ENCODE results near the gene TTLL11. TPM values are rescaled to one million over a fixed set of nuclear protein-coding genes. Genes with fewer than 3 reads are reported as not detected.

The TTLL11 gene
- total and polyA plus RNA-seq, 2 experiments from 2014 or later = 0.57 to 1.4 TPM

GRCh38 chr9:121773286-121773953 is 319.7 kb downstream of the TTLL11 start (continued):
- TF ChIP-seq CTCF (conservative IDR thresholded peaks at IDR 0.05; ENCODE audit: low read depth in 2 of 2) = no peak
- no peak for TF ChIP-seq POLR2AphosphoS5 (IDR thresholded peaks at IDR 0.05; ENCODE audit: low read depth)
- no peak for TF ChIP-seq ETS1 (IDR thresholded peaks at IDR 0.05)
- TF ChIP-seq NANOG (IDR thresholded peaks at IDR 0.05; ENCODE audit: borderline replicate concordance) = no peak

- Mint-ChIP-seq H3K4me1 (no peaks in the 10 kb centered on the region), H3K27me3 (ENCODE audit: insufficient read depth, low read depth, poor library complexity) (peaks cover under 1% of the 10 kb centered on the region), H3K9me3 (no peaks in the 10 kb centered on the region; the same call in 2 of the 3 replicates), H3K27ac (no peak overlapping the region), H3K36me3 (ENCODE audit: low read depth) (peaks cover 39% of the 10 kb centered on the region), H3K4me3 (no peak overlapping the region)
- Histone ChIP-seq H2AFZ (no peak overlapping the region), H3K27me3 (ENCODE audit: insufficient read depth) (no peaks in the 10 kb centered on the region), H3K36me3 (ENCODE audit: insufficient read depth) (peaks cover 10% of the 10 kb centered on the region), H3K4me1 (ENCODE audit: insufficient read depth) (no peaks in the 10 kb centered on the region), H3K4me3 (no peak overlapping the region), H3K4me2 (no peak overlapping the region), H3F3A (replicated peaks; ENCODE audit: low read depth) (no peaks in the 10 kb centered on the region), H3K9me2 (ENCODE audit: insufficient read depth) (no peaks in the 10 kb centered on the region), H3K79me2 (replicated peaks; ENCODE audit: insufficient read depth) (no peaks in the 10 kb centered on the region), H4K20me1 (replicated peaks; ENCODE audit: insufficient read depth) (no peaks in the 10 kb centered on the region; the same call in 1 of the 2 replicates), H3K27ac (ENCODE audit: low read depth) (no peak overlapping the region)
- DNase-seq (ENCODE audit: low spot score) (no peak), ATAC-seq (no peak)
- TF ChIP-seq ZNF462 (CRISPR knock-in tag; IDR thresholded peaks at IDR 0.05) (no peak), POLR2AphosphoS5 (IDR thresholded peaks at IDR 0.05; ENCODE audit: low read depth) (no peak), EZH2phosphoT487 (IDR thresholded peaks at IDR 0.05; ENCODE audit: unreplicated experiment) (no peak), NANOG (IDR thresholded peaks at IDR 0.05; ENCODE audit: borderline replicate concordance) (no peak), CTCF (conservative IDR thresholded peaks at IDR 0.05; ENCODE audit: low read depth in 2 of 2) (no peak), CREB1 (CRISPR knock-in tag; IDR thresholded peaks at IDR 0.05; ENCODE audit: low read depth) (no peak), ETS1 (IDR thresholded peaks at IDR 0.05) (no peak), JUNB (IDR thresholded peaks at IDR 0.05; ENCODE audit: unreplicated experiment) (no peak), STAT1 (IDR thresholded peaks at IDR 0.05; ENCODE audit: unreplicated experiment) (no peak), ZNF114 (CRISPR knock-in tag; IDR thresholded peaks at IDR 0.05) (no peak)
Measured at GRCh38 chr9:121772600-121773285, 320.4 kb downstream of the TTLL11 start.
